ENCODE measurements around the gene KIAA1549. TPM values are rescaled to one million over a fixed set of nuclear protein-coding genes. Genes with fewer than 3 reads are reported as not detected.

KIAA1549 gene
- total RNA-seq, 1 donor = 3.3 TPM

- no peak overlapping the region for H3K27ac ChIP-seq (ENCODE audit: low read depth, low read length)
- peaks cover 4% of the 10 kb centered on the region for H3K36me3 ChIP-seq (ENCODE audit: insufficient read depth, low read length)
- H3K9me3 ChIP-seq (ENCODE audit: low read depth, low read length) = no peaks in the 10 kb centered on the region
- H3K4me1 ChIP-seq (ENCODE audit: insufficient read depth, low read length) = no peaks in the 10 kb centered on the region
- H3K79me2 ChIP-seq (ENCODE audit: insufficient read depth, low read length) = no peaks in the 10 kb centered on the region
- TF ChIP-seq CTCF (IDR thresholded peaks at IDR 0.05; ENCODE audit: extremely low read depth, low read depth, low read length) = no peak
- no peaks in the 10 kb centered on the region for H4K20me1 ChIP-seq (ENCODE audit: insufficient read depth, low read length)
- H3K4me3 ChIP-seq (ENCODE audit: insufficient read depth, low read length) = no peak overlapping the region
- no peak overlapping the region for H2AFZ ChIP-seq (ENCODE audit: low read length)
- H3K27me3 ChIP-seq (ENCODE audit: insufficient read depth, low read length) = no peaks in the 10 kb centered on the region
- H3K4me2 ChIP-seq (ENCODE audit: insufficient read depth, low read length) = no peak overlapping the region
- no peak for DNase-seq (ENCODE audit: insufficient read length, low spot score, missing footprints)
These were observed 146.6 kb downstream of the KIAA1549 start for GRCh38 chr7:138834583-138834982.

GRCh38 chr7:138833596-138833995 is 147.6 kb downstream of the KIAA1549 start:
- no peaks in the 10 kb centered on the region for H3K27me3 ChIP-seq (ENCODE audit: insufficient read depth, low read length)
- H3K4me3 ChIP-seq (ENCODE audit: insufficient read depth, low read length) = no peak overlapping the region
- no peak overlapping the region for H3K27ac ChIP-seq (ENCODE audit: low read depth, low read length)
- no peak overlapping the region for H2AFZ ChIP-seq (ENCODE audit: low read length)
- H4K20me1 ChIP-seq (ENCODE audit: insufficient read depth, low read length) = no peaks in the 10 kb centered on the region
- no peak for DNase-seq (ENCODE audit: insufficient read length, low spot score, missing footprints)
- H3K36me3 ChIP-seq (ENCODE audit: insufficient read depth, low read length) = peaks cover 4% of the 10 kb centered on the region
- H3K9me3 ChIP-seq (ENCODE audit: low read depth, low read length) = no peaks in the 10 kb centered on the region
- H3K4me1 ChIP-seq (ENCODE audit: insufficient read depth, low read length) = no peaks in the 10 kb centered on the region
- TF ChIP-seq CTCF (IDR thresholded peaks at IDR 0.05; ENCODE audit: extremely low read depth, low read depth, low read length) = no peak
- no peaks in the 10 kb centered on the region for H3K79me2 ChIP-seq (ENCODE audit: insufficient read depth, low read length)
- no peak overlapping the region for H3K4me2 ChIP-seq (ENCODE audit: insufficient read depth, low read length)

GRCh38 chr7:138832966-138833365 is 148.2 kb downstream of the KIAA1549 start:
- Histone ChIP-seq H3K79me2 (ENCODE audit: insufficient read depth, low read length) (no peaks in the 10 kb centered on the region), H3K36me3 (ENCODE audit: insufficient read depth, low read length) (peaks cover 4% of the 10 kb centered on the region), H3K27ac (ENCODE audit: low read depth, low read length) (no peak overlapping the region), H2AFZ (ENCODE audit: low read length) (no peak overlapping the region), H3K4me3 (ENCODE audit: insufficient read depth, low read length) (no peak overlapping the region), H3K27me3 (ENCODE audit: insufficient read depth, low read length) (no peaks in the 10 kb centered on the region), H3K9me3 (ENCODE audit: low read depth, low read length) (no peaks in the 10 kb centered on the region), H3K4me1 (ENCODE audit: insufficient read depth, low read length) (no peaks in the 10 kb centered on the region), H3K4me2 (ENCODE audit: insufficient read depth, low read length) (no peak overlapping the region), H4K20me1 (ENCODE audit: insufficient read depth, low read length) (no peaks in the 10 kb centered on the region)
- TF ChIP-seq CTCF (IDR thresholded peaks at IDR 0.05; ENCODE audit: extremely low read depth, low read depth, low read length) = no peak
- DNase-seq (ENCODE audit: insufficient read length, low spot score, missing footprints) = no peak

GRCh38 chr7:138829335-138829734 is 151.9 kb downstream of the KIAA1549 start:
- no peak for DNase-seq (ENCODE audit: insufficient read length, low spot score, missing footprints)
- Histone ChIP-seq H3K9me3 (ENCODE audit: low read depth, low read length) (no peaks in the 10 kb centered on the region), H3K27me3 (ENCODE audit: insufficient read depth, low read length) (no peaks in the 10 kb centered on the region), H3K4me1 (ENCODE audit: insufficient read depth, low read length) (no peaks in the 10 kb centered on the region), H3K36me3 (ENCODE audit: insufficient read depth, low read length) (no peaks in the 10 kb centered on the region), H3K4me3 (ENCODE audit: insufficient read depth, low read length) (no peak overlapping the region), H3K79me2 (ENCODE audit: insufficient read depth, low read length) (no peaks in the 10 kb centered on the region), H4K20me1 (ENCODE audit: insufficient read depth, low read length) (no peaks in the 10 kb centered on the region), H2AFZ (ENCODE audit: low read length) (no peak overlapping the region), H3K4me2 (ENCODE audit: insufficient read depth, low read length) (no peak overlapping the region), H3K27ac (ENCODE audit: low read depth, low read length) (no peak overlapping the region)
- TF ChIP-seq CTCF (IDR thresholded peaks at IDR 0.05; ENCODE audit: extremely low read depth, low read depth, low read length) = no peak

Measured in osteoblast (primary cell).